GM19455 (cell line): ENCODE data around the gene AHCYL1.
"Not testable (repeated sequence)": the region's sequence is repeated elsewhere in the genome, so short reads cannot be mapped to it uniquely, and the experiment has no call there.

Source experiments
- ATAC-seq: cut with Tn5 transposase; IDR thresholded peaks from one replicate; pipeline ENCODE4 v1.9.1; 2021; ENCODE audit not compliant: unreplicated experiment

AHCYL1 gene

DNA sequence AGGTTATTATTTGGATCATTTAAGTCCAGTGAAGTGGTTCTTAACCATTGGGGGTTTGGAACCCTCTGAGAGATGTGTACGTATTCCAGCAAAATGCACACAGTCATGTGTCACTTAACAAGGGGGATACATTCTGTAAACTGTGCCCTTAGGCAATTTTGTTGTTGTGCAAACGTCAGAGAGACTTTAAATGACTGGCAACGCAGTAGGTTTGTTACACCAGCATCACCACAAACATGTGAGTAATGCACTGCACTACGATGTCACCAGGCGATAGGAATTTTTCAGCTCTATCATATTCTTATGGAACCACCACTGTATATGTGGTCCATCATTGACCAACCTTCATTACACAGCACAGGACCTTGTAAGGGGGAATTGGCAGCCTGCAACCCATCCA lies 11.9 kb downstream of the AHCYL1 start:
- no peak for ATAC-seq

DNA sequence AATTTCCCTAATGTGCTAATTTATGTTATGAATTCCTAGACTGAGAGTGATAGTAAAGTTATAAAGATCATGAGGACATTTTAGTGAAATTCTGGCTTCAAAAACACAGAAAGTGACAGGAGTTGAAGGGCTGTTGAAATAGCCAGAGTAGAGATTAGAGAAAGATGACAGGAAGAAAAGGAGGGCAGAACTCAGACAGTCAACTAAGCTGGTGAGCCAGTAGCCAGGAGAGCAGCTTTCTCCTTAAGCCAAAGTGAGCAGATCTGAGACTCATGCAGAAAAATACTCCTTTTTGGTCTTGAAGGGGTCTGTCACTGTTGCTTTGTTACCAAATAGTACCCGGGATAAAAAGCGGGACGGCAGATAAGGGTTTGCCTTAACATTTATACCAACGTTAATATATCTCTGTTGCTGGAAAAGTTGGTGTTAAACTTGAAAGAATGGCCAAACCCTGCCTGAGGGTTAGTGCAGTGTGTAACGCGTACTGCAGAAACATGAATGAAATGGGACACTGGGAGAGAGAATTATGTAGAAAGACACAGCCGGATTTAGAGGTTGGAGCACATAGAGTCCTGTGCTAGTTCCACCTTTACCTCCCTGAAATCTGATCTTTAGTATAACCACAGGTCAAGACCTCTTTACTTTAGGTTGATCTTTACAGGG lies 12.8 kb downstream of the AHCYL1 start:
- no peak for ATAC-seq

DNA sequence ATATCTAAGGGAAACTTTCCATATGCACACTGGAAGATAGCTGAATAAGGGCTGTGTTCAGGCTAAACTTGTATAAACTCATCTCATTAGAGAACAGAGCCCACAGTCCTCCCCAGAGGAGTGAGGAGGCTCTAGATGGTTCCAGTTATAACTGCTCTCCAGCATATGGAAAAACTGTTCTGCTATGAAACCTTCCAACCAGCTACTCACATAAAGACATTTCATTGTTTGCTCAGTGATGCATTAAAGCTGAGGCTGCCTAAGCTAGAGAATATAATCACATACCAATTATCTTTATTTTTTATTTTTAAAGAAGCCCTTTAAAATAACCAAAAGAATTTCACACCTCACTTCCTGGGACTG lies 13.3 kb downstream of the AHCYL1 start:
- no peak for ATAC-seq

DNA sequence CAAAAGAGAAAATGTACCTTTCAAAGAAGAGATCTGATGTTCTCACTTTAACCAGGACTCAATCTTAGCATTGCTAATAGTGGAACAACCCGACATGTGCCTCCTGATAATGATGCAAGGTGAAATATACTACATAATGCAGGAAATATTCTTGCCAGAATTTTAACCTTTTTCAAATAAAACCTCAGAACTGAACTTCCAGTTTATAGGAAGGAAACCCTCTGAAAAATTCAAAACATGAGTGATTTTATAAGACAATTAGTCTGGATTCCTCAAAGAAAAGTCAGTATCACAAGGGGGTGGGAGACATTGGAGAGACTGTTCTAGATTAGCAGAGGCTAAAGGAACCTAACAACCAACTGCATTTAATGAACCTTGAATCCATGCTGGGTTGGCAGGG lies 18.1 kb downstream of the AHCYL1 start:
- no peak for ATAC-seq

DNA sequence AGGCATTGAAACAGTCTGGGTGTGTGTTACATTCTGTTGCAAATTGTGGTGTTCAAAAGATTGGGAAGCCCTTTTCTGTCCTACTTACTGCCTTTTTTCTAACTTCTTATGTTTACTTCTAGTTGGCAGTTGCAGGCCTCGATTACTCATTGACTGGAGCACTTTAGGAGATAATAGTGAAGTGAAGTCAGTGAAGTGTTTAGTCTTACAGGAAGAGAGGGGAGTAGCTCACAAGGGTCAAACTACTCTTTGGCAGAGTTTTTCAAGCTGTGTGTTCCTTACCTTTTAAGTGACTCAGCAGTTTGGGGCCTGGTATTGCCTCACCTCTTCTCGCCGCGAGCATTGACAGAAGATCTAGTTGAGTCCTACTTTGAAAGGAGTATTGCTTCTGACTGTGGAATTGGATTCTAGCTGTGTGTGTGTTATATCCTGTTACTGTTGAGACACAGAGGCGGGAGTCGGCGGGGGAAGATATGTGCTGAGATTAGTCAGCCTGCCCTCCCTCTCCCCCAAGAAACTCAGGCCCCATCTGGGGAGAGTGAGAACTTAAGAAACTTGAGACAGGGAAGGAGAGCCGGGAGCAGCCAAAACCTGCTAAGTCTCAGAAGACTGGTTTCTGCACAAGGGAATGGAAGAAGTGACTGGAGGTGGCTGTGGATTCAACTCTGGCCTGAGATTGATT lies 19.3 kb downstream of the AHCYL1 start:
- peak; percentile 67 for ATAC-seq

DNA sequence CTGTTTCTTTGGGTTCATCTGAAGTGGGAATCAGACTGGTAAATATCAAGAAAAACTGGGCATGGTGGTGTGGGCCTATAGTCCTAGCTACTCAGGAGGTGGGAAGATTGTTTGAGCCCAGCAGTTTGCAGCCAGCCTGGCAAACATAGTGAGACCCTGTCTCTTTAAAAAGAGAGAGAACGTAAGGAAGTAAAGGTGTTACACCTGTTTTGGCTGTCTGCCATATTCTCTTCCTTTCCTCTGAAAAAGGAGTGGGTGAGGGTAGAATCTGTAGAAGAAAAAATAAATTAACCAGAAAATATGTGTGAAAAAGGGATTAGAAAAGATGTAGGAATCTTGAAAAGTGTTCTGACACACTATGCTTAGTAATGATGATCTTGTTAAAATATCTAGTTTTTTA lies 20.0 kb downstream of the AHCYL1 start:
- ATAC-seq, result no peak

DNA sequence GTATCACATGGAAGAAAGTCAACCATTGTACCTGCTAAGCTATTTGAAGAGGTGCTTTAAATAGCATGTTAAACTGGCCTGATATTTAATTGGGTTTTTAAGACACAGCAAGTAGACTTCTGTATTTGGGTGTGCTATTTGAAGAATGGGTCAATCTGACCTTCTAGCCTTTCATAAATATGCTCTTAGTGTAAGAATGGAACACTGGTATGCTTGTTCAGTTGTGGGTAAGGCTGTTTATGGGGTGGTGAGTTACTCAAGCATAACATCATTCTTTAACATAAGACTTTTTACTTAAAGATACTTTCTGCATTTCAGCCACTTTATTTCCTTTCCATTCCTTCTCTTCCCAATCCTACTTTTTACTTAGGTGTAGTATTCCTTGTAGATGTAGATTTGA lies 21.4 kb downstream of the AHCYL1 start:
- no peak for ATAC-seq

DNA sequence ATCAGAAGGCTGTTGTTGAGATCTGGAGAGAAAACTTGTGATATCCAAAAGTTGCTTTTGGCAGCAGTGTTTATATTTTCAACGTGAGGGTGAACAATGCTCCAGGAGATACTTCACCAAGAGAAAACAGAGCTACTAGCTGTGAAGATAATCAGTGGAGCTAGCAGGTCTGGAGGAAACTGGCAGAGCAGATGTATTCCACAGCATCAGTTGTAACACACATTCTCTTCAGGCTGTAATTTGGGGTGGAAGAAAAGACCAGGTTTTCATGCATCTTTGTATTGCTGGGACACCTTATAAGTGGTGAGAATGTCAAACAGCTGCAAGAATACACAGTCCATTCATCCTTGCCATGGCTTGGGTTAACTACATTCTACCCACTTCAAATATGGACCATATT lies 22.0 kb downstream of the AHCYL1 start:
- no peak for ATAC-seq

DNA sequence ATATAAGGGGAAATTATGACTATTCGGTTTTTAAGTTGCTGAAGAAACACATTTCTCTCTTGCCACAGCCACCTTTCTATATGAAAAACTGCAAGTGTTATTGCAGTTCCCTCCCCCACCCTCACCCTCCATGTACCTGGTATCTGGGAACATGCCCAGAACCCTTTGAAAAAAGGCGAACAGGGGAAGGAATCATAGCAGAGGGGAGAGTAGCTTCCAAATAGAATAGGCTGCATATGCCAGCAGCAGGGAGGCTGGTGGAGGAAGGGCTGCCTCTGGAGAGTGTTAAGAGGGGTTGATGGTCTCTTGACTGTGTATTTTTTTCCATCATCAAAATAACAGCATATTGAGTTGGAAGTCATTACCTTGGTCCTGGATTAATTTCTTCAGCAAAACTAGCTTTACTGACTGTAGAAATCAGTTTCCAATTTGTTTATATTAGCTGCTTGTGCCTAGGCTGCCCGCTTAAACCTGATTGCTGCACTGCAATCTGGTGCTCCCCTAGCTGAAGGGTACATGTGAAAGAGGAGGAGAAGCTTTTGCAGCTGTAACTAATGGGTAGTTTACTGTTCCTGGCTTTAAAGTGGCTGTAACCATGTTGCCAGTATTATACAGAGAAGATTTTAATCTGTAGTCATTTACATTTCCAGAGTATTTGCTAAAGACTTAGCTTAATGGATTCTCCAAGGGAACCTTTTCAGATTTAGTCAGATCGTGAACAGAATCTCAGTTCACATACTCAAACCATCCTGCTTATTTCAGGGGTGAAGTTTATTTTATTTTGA lies 22.7 kb downstream of the AHCYL1 start:
- ATAC-seq, result no peak

DNA sequence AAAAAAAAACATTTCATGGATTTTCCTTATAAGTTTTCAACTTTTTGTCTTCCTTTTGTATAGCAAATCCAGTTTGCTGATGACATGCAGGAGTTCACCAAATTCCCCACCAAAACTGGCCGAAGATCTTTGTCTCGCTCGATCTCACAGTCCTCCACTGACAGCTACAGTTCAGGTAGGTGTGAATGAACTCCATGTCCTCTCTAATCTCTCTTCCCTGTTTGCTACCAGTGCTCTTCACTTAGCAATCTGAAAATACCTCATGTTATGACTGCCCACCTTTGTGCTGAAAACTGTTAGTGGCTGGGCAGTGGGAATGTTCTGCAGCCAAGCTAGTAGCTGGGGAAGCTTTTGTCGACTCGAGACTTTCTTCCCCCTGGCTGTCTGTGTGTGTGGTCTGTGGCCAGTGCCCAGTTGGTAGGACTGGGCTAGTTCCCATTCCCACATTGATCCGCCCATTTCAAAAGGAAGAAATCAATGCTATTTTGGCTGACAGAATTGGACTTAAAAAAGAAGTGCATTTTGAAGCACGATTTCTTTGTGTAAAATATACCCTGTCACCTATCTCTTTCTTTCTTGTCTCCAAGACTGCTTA lies 24.5 kb downstream of the AHCYL1 start:
- ATAC-seq, result no peak

DNA sequence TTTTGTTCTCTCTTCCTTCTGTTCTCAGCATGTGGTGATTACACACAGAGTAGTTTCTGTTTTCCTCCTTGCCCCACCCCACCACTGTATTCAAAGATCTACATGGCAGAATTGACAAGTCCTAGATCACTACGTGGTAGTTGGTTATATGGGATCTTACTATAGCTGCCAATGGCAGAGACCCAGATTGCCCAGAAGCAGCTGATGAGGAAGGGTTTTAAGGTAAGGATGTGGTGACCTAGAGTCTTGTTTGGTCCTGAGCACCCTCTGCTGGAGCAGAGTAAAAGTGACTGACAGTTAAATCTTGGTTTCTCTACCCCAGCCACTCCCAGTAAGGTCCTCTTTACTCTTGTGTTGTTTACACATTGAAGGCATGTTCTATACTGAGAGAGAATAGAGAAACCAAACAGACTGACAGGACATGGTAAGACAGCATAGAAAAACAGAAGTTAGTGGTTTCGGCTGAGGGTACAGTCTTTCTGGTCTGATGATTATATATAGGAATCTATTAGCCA lies 27.0 kb downstream of the AHCYL1 start:
- peak; percentile 99 for ATAC-seq

DNA sequence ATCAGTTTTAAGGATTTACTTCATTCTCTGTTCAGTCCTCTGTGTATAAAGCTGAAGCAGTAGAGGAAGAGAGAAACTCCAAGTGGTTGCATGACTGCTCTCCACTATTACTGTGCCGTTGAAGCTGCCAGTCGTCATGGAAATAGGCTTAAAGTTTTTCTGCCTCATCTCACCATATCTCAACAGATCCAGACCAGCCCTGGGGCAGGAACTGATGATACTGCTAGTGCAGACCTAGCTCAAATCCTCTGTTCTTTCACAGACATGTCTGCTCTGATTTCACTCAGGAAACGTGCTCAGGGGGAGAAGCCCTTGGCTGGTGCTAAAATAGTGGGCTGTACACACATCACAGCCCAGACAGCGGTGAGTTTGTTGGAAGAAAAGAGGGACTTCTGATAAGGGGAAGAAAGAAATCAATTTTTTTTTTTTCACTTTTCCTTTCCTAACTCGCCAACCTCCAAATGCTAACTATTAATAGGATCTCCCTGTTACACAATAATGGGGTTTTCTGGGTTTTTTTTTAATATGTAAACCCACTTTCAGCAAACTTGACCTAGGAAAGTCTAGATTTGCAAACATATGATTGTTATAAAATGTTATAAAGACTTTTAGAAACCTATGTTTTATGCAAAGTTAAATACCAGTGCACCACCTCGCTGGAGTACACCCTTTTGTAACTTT lies 27.7 kb downstream of the AHCYL1 start:
- peak; percentile 50 for ATAC-seq

DNA sequence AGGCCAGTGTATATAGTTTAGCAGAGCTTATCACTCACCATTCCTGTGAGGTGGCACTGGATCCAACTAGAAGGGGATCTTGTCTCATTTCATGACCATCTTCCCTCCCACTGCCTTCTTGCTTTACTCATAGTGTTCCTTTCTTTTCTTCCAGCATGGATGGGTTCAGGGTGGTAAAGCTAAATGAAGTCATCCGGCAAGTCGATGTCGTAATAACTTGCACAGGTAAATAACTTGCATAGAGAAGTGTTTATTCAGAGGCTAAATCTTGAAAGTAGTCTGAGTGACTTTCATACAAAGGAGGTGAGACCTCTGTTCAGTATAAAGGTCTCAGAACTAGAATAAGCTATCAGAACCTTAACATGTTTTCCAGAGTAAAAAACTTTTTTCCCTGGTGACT lies 33.2 kb downstream of the AHCYL1 start:
- ATAC-seq, result no peak

DNA sequence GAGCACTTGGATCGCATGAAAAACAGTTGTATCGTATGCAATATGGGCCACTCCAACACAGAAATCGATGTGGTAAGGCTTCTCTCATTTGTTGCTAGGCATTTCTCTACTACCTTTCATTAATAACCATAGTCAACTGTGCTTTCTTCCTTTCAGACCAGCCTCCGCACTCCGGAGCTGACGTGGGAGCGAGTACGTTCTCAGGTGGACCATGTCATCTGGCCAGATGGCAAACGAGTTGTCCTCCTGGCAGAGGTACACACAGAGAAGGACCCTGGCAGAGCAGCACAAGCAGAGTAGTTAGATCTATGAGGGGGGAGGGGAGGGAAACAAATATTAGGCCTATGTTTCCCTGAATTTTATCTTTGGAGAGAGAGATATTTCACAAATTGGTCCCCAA lies 33.8 kb downstream of the AHCYL1 start:
- no peak for ATAC-seq

DNA sequence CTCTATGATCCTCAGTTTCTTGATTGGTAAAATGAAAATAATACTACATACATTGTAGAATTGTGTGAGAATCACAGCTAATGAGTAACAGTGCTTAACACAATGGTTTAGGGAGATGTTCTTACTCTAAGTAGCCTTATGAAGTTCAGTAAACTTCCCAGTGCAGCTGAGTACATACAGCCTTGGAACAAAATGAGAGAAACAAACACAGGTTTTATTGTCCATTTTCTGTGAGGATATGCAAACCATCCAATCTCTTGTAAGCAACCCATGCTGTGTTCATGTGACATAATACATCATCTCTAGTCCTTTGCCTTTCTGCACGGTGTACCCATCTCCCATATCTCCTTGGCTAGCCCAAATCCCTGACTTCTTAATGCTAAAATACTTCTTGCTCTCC lies 35.2 kb downstream of the AHCYL1 start:
- ATAC-seq, result no peak

DNA sequence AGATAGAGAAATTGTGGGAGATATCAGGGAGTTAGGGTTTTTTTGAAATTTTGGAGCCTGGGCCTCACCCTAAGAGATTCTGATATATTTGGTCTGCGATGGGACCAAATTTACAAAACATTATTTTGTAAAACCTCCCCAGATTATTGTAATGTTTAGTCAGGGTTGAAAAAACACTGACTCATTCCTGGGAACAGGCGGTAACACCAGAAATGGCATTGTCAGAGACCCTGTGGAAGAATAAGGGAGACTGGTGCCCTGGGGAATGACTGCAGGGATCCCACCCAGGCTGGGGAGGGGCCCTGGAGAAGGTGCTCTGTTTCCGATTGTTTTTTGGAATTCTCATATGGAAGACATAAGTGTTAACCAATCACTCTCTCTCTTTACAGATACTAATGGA lies 36.7 kb downstream of the AHCYL1 start:
- ATAC-seq, result no peak

DNA sequence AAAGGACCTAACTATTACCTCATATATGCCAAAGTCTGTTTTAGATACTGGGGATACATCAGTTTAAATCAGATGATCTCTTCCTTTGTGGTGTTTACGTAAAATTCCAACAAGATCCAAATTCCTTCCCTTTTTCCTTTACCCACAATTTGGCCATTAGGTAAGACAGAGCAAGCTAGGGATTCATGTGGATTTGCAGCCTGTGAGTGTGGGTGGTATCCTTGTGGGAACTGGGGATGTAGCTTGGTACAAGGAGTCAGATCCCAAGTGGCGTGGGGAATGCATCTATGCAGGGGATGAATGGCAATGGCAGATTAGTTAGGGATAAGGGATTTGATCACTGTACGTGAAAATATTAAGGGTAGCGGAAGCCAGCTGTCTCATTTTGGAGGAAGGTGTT lies 40.0 kb downstream of the AHCYL1 start:
- no peak for ATAC-seq

DNA sequence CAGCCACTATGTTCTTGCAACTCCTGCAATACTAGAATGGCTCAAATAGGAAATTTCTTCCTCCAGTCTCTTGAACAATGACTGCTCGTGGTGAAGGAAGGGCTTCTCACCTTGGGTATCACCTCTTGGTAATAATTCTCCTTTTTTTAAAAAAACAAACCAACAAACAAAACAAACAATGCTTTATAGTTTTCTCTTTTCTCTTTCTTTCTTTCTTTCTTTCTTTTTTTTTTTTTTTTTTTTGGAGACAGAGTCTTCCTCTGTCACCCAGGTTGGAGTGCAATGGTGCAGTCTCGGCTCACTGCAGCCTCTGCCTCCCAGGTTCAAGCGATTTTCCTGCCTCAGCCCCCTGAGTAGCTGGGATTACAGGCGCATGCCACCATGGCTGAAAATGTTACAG lies 46.1 kb downstream of the AHCYL1 start:
- ATAC-seq, result not testable (repeated sequence)

DNA sequence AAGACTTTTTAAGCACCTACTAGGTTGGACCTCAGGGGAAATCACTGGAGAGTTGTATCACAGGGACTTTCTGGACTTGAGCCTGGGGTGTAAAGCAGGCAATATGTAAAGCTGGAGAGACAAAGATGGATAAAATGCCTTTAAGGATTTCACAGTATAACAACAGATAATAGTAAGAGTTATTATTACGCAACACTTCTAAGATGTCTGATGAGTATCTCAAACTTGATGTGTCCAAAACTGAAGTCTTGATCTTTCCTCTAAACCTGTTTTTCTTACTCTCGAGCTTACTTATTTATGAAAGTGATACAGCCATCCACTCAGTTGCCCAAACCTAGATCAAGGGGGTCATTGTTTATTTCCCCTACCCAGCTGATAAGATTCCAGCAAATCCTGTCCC lies 47.8 kb downstream of the AHCYL1 start:
- ATAC-seq, result no peak

DNA sequence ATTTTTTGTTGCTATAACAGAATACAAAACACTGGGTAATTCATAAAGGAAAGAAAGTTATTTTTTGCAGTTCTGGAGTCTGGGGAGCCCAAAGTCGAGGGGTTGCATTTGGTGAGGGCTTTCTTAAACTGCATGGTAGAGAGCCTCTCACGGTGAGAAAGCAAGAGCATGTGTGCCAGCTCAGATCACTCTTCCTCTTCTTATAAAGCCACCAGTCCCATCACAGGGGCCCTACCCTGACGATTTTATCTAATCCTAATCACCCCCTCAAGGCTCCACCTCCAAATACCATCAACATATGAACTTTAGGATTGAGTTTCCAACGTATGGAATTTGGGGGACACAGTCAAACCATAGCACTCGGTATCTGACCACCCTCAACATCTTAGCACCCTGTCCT lies 48.9 kb downstream of the AHCYL1 start:
- no peak for ATAC-seq

DNA sequence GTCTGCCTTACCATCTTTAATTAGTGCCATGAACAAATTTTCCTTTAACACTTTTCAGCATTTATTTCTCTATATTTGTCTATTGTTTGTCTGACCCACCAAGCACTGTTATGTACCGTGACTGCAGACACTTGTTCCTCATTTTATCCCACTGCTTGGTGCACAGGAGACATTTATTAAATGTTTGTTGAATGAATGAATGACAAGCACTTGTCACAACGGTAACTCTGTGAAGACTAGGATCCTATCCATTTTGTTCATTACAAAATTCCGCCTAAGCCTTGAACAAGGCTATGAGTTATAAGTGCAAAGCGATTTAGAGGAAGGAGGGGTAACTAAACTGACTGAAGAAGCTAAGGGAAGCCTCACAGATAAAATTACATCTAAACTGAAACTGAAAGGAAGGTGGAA lies 49.5 kb downstream of the AHCYL1 start:
- no peak for ATAC-seq
